DOHH2 (cell line): ENCODE measurements around the gene XPO6.

Source experiments
- EZH2phosphoT487 ChIP-seq: fragments of 200-600 bp; sonication (generic); IDR thresholded peaks from 2 replicates; pipeline ENCODE4 v1.6.1; 2017; ENCODE audit warnings: borderline replicate concordance, mild to moderate bottlenecking, antibody characterized with exemption, low read length, moderate library complexity, mixed read lengths
- TF ChIP-seq, protein P1 (sequence below): fragments of 200-600 bp; sonication (generic); IDR thresholded peaks from one replicate; pipeline ENCODE4 v1.5.1; 2014; ENCODE audit warnings: antibody characterized with exemption, mild to moderate bottlenecking, low read depth, low read length; ENCODE audit not compliant: poor library complexity, severe bottlenecking

DNA sequence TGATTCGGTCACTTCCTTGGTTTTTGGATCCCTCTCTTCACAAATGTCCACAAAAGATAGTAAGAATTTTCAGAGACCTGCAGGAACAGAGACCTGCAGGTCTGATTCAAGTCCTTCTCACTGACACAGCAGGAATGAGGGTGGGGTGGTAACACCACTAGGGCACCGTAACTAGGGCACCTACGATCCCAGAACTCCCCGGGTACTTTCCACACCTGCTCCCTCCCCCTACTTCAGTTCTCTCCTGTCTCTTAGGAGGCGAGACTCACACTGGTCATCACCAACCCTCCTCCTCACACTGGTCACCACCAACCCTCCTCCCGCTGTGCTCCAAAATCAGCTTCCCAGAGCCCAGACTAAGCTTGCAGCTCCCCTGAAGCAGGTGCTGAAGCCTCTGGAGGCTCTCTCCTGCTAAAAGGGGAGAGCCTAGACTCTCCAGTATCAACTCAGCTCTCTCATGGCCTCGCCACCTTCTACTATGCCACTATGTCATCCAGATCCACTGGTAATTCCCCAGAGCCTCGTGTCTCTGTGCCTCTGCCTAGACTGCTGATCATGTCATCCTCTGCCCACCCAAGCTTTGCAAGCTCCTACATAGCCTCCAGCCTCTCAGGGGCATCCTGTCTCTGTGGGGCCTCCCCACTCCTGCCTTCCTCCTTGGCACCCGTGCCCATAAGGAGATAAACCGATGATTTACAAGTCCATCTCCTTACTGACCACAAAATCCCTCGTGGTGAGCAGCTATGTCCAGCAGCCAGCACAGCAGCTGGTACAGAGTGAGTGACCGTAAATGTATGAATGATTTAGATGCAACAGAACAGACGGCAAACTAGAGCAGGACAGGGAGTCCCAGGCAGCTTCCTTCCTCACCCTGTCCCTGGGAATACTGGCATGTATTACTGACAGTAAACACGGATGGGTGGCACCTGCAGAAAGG is 84.8 kb downstream of the XPO6 start:
- TF ChIP-seq, protein P1, sequence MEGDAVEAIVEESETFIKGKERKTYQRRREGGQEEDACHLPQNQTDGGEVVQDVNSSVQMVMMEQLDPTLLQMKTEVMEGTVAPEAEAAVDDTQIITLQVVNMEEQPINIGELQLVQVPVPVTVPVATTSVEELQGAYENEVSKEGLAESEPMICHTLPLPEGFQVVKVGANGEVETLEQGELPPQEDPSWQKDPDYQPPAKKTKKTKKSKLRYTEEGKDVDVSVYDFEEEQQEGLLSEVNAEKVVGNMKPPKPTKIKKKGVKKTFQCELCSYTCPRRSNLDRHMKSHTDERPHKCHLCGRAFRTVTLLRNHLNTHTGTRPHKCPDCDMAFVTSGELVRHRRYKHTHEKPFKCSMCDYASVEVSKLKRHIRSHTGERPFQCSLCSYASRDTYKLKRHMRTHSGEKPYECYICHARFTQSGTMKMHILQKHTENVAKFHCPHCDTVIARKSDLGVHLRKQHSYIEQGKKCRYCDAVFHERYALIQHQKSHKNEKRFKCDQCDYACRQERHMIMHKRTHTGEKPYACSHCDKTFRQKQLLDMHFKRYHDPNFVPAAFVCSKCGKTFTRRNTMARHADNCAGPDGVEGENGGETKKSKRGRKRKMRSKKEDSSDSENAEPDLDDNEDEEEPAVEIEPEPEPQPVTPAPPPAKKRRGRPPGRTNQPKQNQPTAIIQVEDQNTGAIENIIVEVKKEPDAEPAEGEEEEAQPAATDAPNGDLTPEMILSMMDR: no peak
- no peak for TF ChIP-seq EZH2phosphoT487
